MCF 10A (cell line): ENCODE data around the gene GIMAP7. TPM values are rescaled to one million over a fixed set of nuclear protein-coding genes. Genes with fewer than 3 reads are reported as not detected.

Experiments used
- BruUV-seq: library from RNA; stranded (reverse); fragments of 400-500 nt; replicated peaks from 2 replicates; lab custom pipeline; 2021; lab: Mats Ljungman, UMichigan
- CTCF ChIA-PET: fragments of 300-600 bp; sonication (Branson Sonifier 250); formaldehyde crosslinking; extraction: SDS; loops from one replicate; lab custom pipeline; 2021; ENCODE audit warnings: antibody characterized with exemption, inconsistent platforms; lab: Yijun Ruan, JAX
- POLR2A ChIA-PET: fragments of 300-600, 350-650 bp; sonication (Branson Sonifier 250); formaldehyde crosslinking; extraction: SDS; loops from one replicate; lab custom pipeline; 2020; ENCODE audit warnings: antibody characterized with exemption, inconsistent platforms; lab: Yijun Ruan, JAX
- DNase-seq: peaks from one replicate; pipeline ENCODE4 v3.0.0-alpha.2; 2018; ENCODE audit not compliant: unreplicated experiment
- H3K27ac Mint-ChIP-seq: one replicate; pipeline ENCODE4 v1.8.0; 2022; ENCODE audit warnings: mild to moderate bottlenecking, low read depth, mixed read lengths; ENCODE audit not compliant: unreplicated experiment
- H3K27me3 Mint-ChIP-seq: one replicate; pipeline ENCODE4 v1.8.0; 2022; ENCODE audit warnings: mixed read lengths; ENCODE audit not compliant: insufficient read depth, unreplicated experiment
- H3K36me3 Mint-ChIP-seq: one replicate; pipeline ENCODE4 v1.8.0; 2022; ENCODE audit warnings: mild to moderate bottlenecking, moderate library complexity, mixed read lengths; ENCODE audit not compliant: insufficient read depth, unreplicated experiment
- H3K4me1 Mint-ChIP-seq: one replicate; pipeline ENCODE4 v1.8.0; 2022; ENCODE audit warnings: mixed read lengths; ENCODE audit not compliant: insufficient read depth, unreplicated experiment
- H3K4me3 Mint-ChIP-seq: one replicate; pipeline ENCODE4 v1.8.0; 2022; ENCODE audit warnings: mild to moderate bottlenecking, moderate library complexity, mixed read lengths; ENCODE audit not compliant: unreplicated experiment
- H3K9me3 Mint-ChIP-seq: one replicate; pipeline ENCODE4 v1.8.0; 2022; ENCODE audit warnings: mixed read lengths; ENCODE audit not compliant: unreplicated experiment
- intact Hi-C: fragments of 100-400 bp; cut with micrococcal nuclease; formaldehyde crosslinking; loops from 2 replicates; pipeline ENCODE4 v1.14.1; 2022
- total RNA-seq: library from RNA; stranded (reverse); gene quantifications from 2 replicates; pipeline ENCODE4 v1.2.3, GENCODE V29; 2022
- TF ChIP-seq, protein P1 (sequence below): fragments of 200-600 bp; IDR thresholded peaks from one replicate; pipeline ENCODE4 v1.8.0; 2022; ENCODE audit warnings: antibody characterized with exemption, mild to moderate bottlenecking; ENCODE audit not compliant: unreplicated experiment

Gene GIMAP7
- total RNA-seq, 1 experiment from 2014 or later: not detected

- Mint-ChIP-seq H3K27ac (no peak overlapping the region), H3K4me3 (no peak overlapping the region), H3K36me3 (peaks cover 6% of the 10 kb centered on the region), H3K4me1 (no peaks in the 10 kb centered on the region), H3K9me3 (no peaks in the 10 kb centered on the region), H3K27me3 (no peaks in the 10 kb centered on the region)
- TF ChIP-seq, protein P1, sequence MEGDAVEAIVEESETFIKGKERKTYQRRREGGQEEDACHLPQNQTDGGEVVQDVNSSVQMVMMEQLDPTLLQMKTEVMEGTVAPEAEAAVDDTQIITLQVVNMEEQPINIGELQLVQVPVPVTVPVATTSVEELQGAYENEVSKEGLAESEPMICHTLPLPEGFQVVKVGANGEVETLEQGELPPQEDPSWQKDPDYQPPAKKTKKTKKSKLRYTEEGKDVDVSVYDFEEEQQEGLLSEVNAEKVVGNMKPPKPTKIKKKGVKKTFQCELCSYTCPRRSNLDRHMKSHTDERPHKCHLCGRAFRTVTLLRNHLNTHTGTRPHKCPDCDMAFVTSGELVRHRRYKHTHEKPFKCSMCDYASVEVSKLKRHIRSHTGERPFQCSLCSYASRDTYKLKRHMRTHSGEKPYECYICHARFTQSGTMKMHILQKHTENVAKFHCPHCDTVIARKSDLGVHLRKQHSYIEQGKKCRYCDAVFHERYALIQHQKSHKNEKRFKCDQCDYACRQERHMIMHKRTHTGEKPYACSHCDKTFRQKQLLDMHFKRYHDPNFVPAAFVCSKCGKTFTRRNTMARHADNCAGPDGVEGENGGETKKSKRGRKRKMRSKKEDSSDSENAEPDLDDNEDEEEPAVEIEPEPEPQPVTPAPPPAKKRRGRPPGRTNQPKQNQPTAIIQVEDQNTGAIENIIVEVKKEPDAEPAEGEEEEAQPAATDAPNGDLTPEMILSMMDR: no peak
- BruUV-seq: no TSS peak
- ChIA-PET POLR2A (interaction anchor here (0.6 kb wide), 1 partner anchor 458 kb away, joined by 4 read pairs; the partner anchor contains the start of gene ATG9B), CTCF (no interaction called here)
- intact Hi-C loops: no loop called here
- no peak for DNase-seq
Measured at GRCh38 chr7:150566123-150566522, 51.5 kb downstream of the GIMAP7 start.

- no TSS peak for BruUV-seq
- no peaks in the 10 kb centered on the region for H3K9me3 Mint-ChIP-seq
- CTCF ChIA-PET: interaction anchor here (0.8 to 1.0 kb wide), 2 partner anchors 118 to 212 kb away, joined by 3 read pairs; no protein-coding TSS in a partner anchor
- POLR2A ChIA-PET: interaction anchor here (0.6 kb wide), 1 partner anchor 458 kb away, joined by 4 read pairs; the partner anchor contains the start of gene ATG9B
- H3K27me3 Mint-ChIP-seq: no peaks in the 10 kb centered on the region
- intact Hi-C loops: no loop called here
- no peak overlapping the region for H3K4me3 Mint-ChIP-seq
- no peaks in the 10 kb centered on the region for H3K4me1 Mint-ChIP-seq
- no peak overlapping the region for H3K27ac Mint-ChIP-seq
- no peak for DNase-seq
- peaks cover 6% of the 10 kb centered on the region for H3K36me3 Mint-ChIP-seq
- TF ChIP-seq, protein P1: no peak
Measured at GRCh38 chr7:150566572-150566971, 51.9 kb downstream of the GIMAP7 start.

DNA sequence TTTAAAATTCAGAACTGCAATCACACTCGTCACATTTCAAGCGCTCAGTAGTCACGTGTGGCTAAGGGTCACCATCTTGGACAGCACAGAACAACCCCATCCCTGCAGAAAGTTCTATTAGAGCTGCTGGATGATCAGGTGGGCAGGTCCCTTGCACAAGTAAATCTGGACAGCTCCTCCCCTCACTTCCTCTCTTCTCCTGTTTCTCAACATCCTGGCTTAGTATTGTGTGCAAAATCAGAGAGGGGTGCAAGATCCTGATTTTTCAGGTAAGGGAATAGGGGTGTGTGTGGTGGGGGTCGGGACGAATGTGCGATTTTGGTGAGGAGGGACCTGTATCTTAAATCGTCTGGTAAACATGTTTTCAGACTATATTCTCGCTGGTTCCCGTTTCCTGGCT is 52.5 kb downstream of the GIMAP7 start, which contains the start of gene GIMAP4:
Gene GIMAP4 (plus strand): TSS at position 222 of the 400 bp plus-strand sequence. CDS start 2,512 bp downstream, outside the sequence.
- Mint-ChIP-seq H3K27ac (no peak within 1 kb of the TSS), H3K4me1 (no peaks in the 10 kb centered on the region), H3K27me3 (no peaks in the 10 kb centered on the region), H3K4me3 (no peak within 1 kb of the TSS), H3K36me3 (peaks cover 6% of the 10 kb centered on the region), H3K9me3 (no peaks in the 10 kb centered on the region)
- ChIA-PET POLR2A (no interaction called here), CTCF (interaction anchor here (0.6 to 1.0 kb wide), 4 partner anchors 16 to 212 kb away, joined by 3 to 5 read pairs (median 3); no protein-coding TSS in a partner anchor)
- BruUV-seq: no TSS peak
- intact Hi-C loops: no loop called here
- TF ChIP-seq, protein P1: no peak
- no peak for DNase-seq

GRCh38 chr7:150567871-150568301 is 53.2 kb downstream of the GIMAP7 start:
- H3K36me3 Mint-ChIP-seq: peaks cover 6% of the 10 kb centered on the region
- intact Hi-C loops: no loop called here
- no peak overlapping the region for H3K4me3 Mint-ChIP-seq
- TF ChIP-seq, protein P1: no peak
- H3K9me3 Mint-ChIP-seq: peaks cover 7% of the 10 kb centered on the region
- H3K27ac Mint-ChIP-seq: no peak overlapping the region
- H3K4me1 Mint-ChIP-seq: no peaks in the 10 kb centered on the region
- DNase-seq: no peak
- BruUV-seq: no TSS peak
- no peaks in the 10 kb centered on the region for H3K27me3 Mint-ChIP-seq
- ChIA-PET POLR2A (no interaction called here), CTCF (interaction anchor here (0.6 to 0.7 kb wide), 2 partner anchors 15 to 186 kb away, joined by 3 to 5 read pairs; no protein-coding TSS in a partner anchor)
